Mesodermal cell (in vitro differentiated cells): ENCODE measurements around the gene DCAF8.

Experiments
- H3K27ac ChIP-seq: 2 replicates; pipeline ENCODE4 v1.7.0; 2013; ENCODE audit warnings: mild to moderate bottlenecking, low read depth, low read length, moderate library complexity; ENCODE audit not compliant: severe bottlenecking
- H3K36me3 ChIP-seq: 2 replicates; pipeline ENCODE4 v1.7.1; 2013; ENCODE audit warnings: mild to moderate bottlenecking, low read length, moderate library complexity; ENCODE audit not compliant: control insufficient read depth, insufficient read depth
- H3K4me1 ChIP-seq: one replicate; pipeline ENCODE4 v1.7.1; 2013; ENCODE audit warnings: mild to moderate bottlenecking, low read length; ENCODE audit not compliant: insufficient read depth, control insufficient read depth, poor library complexity, severe bottlenecking
- H3K4me3 ChIP-seq: 2 replicates; pipeline ENCODE4 v1.7.0; 2013; ENCODE audit warnings: low read length, control low read depth, mild to moderate bottlenecking; ENCODE audit not compliant: insufficient read depth, poor library complexity, severe bottlenecking; ENCODE audit errors: extremely low read depth
- H3K9me3 ChIP-seq: 2 replicates; pipeline ENCODE4 v1.7.1; 2013; ENCODE audit warnings: mild to moderate bottlenecking, low read length, moderate library complexity; ENCODE audit not compliant: control insufficient read depth
- WGBS, 2 experiments: methylation state at CpG; one replicate each; pipeline ENCODE4 v1.1.5; 2013; ENCODE audit warnings: missing lambda C conversion rate in 2 of 2; ENCODE audit not compliant: insufficient coverage in 2 of 2; 5-methylcytosine and 5-hydroxymethylcytosine counted together

Gene DCAF8

GRCh38 chr1:160168016-160168415 lies 94.3 kb downstream of the DCAF8 start:
- Histone ChIP-seq H3K4me1 (peaks cover 12% of the 10 kb centered on the region), H3K4me3 (no peak overlapping the region), H3K9me3 (no peaks in the 10 kb centered on the region), H3K36me3 (no peaks in the 10 kb centered on the region), H3K27ac (no peak overlapping the region)
- WGBS, 2 experiments, result 94 to 100% methylated on average over 1 to 5 of the region's 5 CpGs

GRCh38 chr1:160167580-160167979 lies 94.8 kb downstream of the DCAF8 start:
- Histone ChIP-seq H3K4me1 (peaks cover 12% of the 10 kb centered on the region), H3K4me3 (no peak overlapping the region), H3K36me3 (no peaks in the 10 kb centered on the region), H3K9me3 (no peaks in the 10 kb centered on the region), H3K27ac (no peak overlapping the region)
- 97 to 99% methylated on average over 3 to 4 of the region's 6 CpGs for WGBS, 2 experiments

DNA sequence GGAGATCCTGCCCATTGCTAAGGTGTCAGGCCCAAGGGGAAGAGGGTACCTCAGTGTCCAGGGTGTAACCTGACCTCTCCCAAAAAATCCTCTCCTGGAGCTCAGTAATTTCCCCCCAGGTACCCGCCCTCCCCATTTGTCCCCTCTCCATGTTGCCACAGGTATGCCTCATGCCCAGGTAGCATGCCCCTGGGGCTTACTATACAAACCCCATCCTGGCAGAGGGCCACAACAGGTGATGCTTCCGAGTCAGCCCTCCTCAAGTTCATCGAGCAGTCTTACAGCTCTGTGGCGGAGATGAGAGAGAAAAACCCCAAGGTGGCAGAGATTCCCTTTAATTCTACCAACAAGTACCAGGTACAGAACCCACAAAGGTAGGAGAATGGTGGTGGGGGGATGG lies 95.3 kb downstream of the DCAF8 start:
- H3K4me1 ChIP-seq, result peaks cover 12% of the 10 kb centered on the region
- H3K4me3 ChIP-seq, result no peak overlapping the region
- H3K9me3 ChIP-seq, result no peaks in the 10 kb centered on the region
- no peak overlapping the region for H3K27ac ChIP-seq
- 63 to 100% methylated on average over 1 of the region's 4 CpGs for WGBS, 2 experiments
- H3K36me3 ChIP-seq, result no peaks in the 10 kb centered on the region

DNA sequence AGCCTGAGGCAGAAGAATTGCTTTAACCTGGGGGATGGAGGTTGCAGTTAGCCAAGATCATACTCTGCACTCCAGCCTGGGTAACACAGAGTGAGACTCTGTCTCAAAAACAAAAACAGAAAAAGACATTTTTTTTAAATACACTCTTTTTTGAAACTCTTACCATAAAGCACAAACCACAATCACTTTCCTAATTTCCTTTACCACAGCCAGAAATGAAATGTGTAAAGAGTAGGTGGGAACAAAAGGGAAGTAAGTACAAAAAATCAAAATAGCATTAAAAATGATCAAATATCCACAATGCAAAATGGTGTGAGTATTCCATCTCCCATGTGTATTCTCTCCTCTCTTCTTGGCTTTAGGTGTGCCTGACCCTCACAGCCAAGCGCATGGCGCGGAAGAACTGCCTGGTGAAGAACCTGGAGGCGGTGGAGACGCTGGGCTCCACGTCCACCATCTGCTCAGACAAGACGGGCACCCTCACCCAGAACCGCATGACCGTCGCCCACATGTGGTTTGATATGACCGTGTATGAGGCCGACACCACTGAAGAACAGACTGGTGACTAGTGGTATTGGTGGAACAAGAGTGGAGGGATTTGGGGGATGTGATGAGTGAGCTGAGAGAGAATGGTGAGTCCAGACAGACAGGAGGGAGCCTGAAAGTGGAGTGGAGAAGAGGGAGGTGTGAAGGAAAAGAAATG lies 96.0 kb downstream of the DCAF8 start:
- peaks cover 6% of the 10 kb centered on the region for H3K4me1 ChIP-seq
- H3K4me3 ChIP-seq, result no peak overlapping the region
- H3K36me3 ChIP-seq, result no peaks in the 10 kb centered on the region
- WGBS, 2 experiments, result 89 to 92% methylated on average over 9 to 12 of the region's 12 CpGs
- H3K27ac ChIP-seq, result no peak overlapping the region
- H3K9me3 ChIP-seq, result no peaks in the 10 kb centered on the region
